Dermis microvascular lymphatic vessel endothelial cell (primary cell): ENCODE data around the gene TEP1. TPM values are rescaled to one million over a fixed set of nuclear protein-coding genes. Genes with fewer than 3 reads are reported as not detected.

ENCODE experiments used
- DNase-seq, 2 donors: peaks; one replicate each; pipeline versions ENCODE4 v3.0.0 to v3.0.0-alpha.2; 2010; ENCODE audit warnings: low read depth in 2 of 2
- total RNA-seq: library from RNA; depleted of rRNA; stranded (reverse); fragments of >200 nt; gene quantifications from 2 replicates; pipeline ENCODE4 v1.2.1, GENCODE V29; 2014

The TEP1 gene
- total RNA-seq, 1 donor from 2014 or later, result 19.8 TPM

DNA sequence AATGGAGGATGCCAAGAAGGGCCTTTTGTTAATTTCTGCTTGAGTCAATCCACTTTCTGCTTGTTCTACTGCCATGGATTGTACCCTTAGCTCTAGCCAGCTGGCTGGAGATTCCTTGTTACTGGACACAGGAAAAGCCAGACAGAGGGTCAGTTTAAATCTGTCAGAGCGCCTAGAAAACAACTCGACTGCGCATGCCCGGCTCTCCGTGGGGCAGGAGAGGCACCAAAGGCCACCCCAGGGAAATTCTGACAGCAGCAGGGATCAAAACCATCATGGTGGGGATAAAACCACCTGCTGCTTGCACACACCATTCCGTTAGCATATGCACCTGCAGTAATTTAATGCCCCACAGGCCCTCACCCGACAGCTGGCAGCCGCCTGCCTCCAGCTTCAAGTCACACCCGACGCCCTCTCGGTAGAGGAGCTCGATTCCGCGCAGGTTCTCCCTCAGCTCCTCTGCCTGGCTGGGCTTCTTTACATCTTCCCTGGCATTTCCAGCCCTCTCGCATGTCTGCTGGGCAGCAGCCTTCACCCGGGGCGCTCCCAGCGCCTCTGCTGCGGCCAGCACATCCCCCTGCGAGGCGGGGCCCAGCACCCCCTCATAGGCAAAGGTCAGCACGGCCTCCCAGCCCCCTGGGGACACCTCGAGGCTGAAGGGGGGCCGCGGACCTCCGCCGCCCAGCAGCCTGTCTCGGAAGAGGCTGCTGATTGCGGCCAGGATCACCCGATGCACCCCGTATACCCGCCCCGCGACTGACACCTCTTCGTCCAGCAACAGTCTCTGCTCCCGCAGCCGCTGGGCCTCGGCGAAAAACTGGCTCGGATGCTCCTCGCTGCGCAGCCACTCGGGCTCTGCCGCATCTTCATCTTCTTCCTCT is 21.6 kb upstream of the TEP1 start:
- peak; percentile 67 to 75 for DNase-seq

DNA sequence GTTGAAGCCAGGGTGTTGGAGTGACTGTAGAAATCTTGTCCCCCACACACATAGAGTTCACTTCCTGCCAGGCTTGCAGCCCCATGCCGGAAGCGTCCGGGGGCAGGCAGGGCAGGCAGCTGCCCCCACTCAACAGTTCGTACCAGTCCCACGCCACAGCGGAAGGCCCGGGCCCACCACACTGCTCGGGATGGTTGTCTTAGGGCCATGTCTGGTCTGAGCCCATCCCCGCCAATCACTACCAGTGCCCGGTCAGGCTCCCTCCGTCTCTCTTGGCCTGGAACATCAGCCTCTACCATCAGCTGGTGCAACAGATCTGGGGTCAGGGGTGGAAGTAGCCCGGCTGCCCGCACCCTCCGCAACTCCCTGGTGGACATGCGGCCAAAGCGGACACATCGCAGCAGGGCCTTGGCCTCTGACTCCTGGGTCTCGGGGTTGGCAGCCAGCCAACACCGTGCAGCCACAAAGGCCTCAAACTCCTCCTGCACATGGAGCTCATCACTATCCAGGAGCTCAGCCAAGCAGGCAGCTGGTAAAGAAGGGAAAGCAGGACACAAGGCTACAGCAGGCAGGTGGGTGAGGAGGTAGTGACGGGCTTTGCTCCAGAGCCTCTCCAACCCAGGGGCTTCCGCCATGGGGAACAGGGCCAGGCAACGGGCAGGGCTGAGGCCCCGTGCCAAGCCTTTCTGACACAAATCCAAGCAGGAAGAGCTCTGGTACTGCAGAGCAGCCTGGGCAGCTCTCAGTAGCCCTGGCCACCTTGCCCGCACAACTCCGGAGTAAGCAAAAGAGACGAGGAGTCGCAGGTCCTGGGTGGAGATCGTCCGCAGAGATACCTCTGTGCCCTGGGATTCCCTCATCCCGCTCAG is 16.7 kb upstream of the TEP1 start:
- DNase-seq, result peak in 1 of 2 donors; percentile 35

DNA sequence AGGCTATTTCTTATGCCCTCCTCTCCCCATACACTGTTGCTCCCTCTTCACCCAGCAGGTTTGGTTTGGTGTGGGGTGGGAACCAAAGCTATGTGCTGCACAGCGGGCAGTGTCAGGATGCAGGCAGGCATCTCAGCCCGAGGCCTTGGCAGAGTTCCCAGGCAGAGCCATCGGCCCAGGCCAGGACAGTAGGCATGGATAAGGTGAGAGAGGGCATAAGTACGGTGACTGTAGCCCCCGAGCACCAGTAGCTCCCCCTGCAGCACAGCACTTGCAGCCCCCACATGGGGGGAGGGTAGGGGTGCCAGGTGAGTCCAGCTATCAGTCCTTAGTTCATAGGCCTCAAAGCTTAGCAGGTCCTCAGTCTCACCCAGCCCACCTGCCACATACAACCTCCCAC is 15.5 kb upstream of the TEP1 start:
- peak in 1 of 2 donors; percentile 32 for DNase-seq

DNA sequence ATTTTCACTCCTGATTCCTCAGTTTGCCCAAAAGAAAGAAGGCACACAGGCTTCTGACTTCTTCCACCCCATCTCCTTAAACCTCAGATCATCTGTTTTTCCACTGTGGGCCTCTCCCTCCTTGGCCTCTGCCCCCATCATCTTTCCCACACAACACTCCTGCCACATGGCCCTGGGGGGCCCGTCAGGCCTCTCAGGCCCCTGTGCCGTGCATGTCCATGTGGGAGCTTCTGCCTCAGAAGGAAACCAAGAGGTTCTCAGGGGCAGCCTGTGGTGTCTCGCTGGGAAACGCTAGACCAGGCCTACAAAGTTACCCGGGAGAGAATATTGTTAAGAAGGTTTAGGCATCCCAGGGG is 14.7 kb upstream of the TEP1 start:
- peak in 1 of 2 donors; percentile 8 for DNase-seq

DNA sequence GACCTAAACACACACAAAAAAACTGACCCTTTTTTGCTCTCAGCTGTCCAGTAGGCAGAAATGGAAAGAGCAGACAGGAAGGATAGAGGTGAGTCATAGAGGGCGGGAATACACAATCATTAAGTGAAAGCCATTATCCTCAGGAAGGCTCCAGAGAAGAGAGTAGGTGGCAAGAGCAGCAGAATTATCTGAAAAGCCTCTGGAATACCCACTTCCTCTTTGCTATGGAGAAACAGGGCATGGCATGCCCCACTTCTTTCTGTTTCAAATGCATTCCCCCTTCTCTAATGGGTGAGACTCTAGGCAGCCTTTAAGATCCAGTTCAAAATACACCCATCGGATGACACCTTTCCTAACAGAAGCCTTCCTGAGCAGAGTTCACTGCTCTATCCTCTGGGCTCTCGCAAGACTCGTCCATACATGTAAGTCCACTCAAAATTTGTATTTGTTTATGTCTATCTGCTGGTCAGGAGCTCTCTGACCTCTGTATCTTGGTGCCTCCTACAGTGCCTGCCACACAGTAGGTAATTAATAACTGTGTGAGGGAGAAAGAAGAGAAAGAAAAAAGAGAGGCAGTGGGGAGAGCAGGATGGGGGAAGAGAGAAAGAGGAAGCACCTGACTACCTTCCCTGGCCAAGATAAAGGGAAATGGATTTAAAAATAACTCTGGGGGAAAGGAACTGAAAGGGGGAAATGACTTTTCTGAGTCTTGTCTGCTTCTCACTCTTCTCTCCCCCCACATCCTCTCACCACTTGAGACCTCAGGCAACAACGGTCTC is 14.1 kb upstream of the TEP1 start:
- DNase-seq, result peak; percentile 80 to 86

DNA sequence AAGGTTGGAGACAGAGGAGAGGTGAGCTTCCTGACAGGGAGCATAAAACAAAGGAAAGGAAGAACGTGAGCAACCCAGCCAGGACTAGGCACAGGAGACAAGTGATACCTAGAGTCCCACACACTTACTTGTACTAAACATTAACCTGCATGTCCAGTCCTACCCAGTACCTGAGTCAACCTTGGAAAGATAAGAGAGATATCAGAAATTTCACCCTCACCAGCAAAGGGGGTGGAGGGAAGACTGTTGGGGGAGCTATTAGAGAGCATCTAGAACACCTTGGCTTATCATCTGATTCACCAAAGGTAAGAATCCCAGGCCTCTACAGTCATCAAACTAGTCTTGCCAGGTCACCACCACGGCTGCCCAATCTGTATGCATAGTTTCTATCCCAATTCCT is 11.6 kb upstream of the TEP1 start:
- DNase-seq, result no peak

DNA sequence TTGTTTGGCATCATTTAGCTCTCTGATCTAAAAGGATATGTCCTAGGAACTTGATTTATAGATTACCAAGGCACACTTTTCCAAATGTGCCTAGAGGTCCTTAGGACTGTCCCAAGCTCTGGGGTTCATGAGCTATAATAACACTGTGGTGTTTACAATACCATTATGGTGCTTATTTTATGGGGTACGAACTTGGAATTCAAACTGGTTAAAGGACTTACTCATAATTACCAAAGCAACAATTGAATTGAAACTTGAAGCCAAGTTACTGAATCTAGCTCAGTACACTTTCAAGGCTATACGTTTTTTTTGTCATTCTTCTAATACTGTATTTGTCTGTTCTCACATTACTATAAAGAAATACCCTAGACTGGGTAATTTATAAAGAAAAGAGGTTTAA is 9.6 kb upstream of the TEP1 start:
- DNase-seq, result no peak

DNA sequence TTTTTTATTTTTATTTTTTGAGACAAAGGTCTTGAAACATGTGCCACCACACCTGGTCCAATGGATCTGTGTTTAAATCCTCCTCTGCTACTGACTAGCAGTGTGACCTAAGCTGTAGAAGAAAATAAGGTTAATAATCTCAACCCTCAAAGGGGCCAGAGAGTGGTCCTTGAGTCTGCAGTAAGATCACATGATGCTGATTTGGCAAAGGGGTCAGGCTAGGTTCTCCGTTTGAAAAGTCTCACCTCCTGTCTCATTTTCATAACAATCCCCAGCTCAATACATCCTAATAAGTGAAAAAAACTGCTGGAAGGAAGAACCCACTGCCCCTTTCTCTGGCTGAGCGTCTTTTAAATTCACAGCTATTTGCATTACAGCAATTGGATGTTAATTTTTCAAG is 8.0 kb upstream of the TEP1 start:
- no peak for DNase-seq

DNA sequence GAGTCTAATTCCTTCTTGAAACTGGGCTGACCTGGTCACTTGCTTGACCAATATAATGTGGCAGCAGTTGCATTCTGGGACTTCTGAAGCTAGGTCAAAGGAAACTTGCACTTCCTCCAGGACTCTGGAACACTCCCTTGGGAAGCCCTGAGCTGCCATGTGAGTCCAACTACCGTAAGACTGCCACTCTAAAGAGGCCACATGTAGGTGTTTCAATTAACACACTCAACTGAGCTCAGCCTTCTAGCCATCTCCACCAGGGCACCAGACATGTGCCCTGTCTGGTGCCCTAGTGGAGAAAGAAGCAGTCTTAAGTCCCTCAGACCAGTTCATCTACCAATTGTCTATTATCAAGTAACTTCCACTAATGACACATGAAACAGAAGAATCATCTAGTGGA is 6.1 kb upstream of the TEP1 start:
- no peak for DNase-seq

DNA sequence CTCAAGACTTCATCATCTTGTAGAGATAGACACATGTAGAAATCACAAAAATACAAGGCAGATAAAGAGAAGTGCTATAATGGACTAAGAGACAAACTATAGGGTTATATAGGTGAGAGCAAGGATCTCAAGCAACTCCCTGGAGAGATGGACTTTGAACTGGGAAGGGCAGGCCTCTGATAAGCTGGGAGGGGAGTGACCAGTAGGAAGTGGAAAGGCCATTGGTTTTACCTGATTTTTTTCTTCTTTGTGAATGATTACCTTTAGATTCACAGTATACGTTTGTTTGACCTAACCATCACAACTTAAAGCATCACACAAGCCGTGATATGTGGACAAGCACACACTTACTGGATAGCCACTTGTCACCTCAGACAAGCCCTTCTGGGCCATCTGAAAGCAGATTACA is 5.2 kb upstream of the TEP1 start:
- DNase-seq, result no peak

DNA sequence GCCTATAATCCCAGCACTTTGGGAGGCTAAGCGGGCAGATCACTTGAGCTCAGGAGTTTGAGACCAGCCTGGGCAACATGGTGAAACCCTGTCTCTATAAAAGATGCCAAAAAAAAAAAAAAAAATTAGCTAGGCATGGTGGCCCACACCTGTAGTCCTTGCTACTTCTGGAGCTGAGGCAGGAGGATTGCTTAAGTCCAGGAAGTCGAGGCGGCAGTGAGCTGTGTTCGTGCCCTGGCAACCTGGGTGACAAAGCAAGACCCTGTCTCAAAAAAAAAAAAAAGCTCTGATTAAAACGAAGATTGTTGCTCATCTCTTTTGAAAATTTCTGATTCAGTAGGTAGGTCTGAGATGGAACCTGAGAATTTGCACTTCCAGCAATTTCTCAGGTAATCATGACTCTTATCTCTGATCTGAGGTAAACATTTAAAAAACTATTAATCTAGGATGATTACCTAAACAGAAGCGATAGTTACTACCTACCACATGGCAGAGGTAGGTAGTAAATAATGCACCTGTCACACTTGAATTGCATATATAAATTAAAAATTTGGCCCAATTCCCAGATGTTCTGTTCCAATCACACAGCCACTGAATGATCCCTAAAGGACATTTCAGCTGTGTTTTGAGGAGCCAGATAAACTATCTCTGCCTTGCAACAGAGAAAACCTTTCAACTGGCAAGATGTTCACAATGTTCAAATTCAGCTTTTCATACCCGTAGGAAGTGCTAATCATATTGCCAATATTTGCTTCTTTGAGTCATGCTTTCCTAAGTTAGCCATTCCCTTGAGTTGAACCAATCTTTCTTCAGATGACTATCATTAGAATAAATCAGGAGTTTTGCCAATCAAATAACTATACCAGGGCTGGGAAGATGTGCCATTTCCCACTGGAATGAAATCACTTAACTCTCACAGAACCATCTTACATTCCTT is 4.2 kb upstream of the TEP1 start:
- DNase-seq, result no peak

DNA sequence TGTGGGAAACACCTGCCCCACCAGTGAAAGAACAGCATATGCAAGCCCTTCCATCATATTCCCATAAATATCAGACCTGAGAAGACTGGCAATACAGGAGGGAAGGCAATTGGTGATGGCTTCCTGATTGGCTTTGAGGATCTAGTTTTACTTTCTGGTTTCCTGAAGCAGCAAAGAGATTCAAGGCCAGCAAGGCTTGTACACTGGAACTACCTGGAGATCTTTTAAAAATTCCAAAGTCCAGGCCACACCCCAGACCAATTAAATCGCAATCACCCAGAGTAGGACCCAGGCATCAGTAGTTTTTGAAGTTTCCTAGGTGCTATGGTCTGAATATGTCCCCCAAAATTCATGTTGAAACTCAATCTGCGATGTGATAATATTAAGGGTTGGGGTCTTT is 2.9 kb upstream of the TEP1 start:
- no peak for DNase-seq

DNA sequence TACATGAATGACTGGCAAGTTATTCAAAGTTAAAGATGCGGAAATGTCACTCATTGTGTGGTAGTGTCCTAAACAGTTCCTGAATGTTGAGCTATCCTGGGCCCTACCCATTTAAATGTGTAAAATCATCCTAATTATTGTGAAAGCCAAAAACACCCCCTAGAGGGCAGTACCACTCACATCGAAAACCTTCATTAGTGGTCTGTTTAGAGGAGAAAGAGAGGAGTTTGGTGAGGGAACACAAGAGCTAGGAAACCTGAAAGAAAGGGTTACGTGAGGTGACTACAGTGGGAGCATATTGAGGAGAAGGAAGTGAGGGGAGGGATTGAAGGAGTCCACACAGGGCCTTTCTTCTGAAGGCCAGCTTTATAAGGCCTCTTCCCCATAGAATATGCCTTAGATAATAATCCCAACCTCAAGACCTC is 2.5 kb upstream of the TEP1 start:
- DNase-seq, result peak; percentile 70 to 71

DNA sequence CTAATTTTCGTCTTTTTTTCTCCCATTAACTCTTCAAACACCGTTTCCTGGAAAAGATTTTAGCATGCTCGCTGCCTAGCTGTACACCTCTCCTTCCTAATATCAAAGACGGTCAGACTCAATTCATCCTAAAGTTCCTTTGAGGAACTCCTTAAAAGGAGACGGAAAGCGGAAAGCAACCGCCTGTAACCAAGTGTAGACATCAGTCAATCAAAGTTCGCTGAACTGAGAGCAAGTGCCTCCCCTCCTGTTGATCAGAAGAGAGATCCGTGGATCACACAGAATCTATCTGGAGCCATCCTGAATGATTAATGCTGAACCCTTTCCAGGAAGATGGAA is 412 bp upstream of the TEP1 start:
- DNase-seq, result peak in 1 of 2 donors; percentile 34

DNA sequence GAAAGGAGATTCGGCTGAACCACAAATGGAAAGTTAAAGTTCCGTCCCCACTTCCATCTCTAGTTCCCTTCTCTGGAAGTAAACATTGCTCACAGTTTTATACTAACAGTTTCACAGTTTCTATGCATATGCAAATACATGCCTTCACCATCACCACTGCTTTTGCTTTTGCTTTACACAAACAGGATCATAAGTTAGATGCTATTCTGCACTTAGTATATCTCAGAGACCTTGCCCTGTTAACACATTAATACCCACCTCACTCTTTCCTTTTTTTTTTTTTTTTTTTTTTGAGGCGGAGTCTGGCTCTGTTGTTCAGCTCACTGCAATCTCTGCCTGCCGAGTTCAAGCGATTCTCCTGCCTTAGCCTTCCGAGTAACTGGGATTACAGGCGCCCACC is 890 bp downstream of the TEP1 start:
- peak in 1 of 2 donors; percentile 26 for DNase-seq

DNA sequence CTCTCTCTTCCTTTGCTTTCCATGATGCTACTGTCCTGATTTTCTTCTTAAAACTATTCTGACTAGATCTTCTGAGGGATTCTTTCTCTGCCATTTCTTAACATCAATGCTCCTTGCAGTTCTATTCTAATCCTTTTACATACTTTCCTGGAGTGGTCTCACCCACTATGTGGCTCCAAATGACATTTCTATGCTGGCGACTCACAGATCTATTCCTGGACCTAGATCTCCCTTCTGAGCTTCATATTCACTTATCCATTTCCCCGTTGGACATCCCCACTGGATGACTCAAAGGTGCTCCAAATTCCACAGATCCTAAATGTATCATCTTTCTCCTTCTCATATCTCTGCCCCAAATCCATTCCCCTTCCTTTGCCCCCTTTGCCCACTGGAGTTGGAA is 4.1 kb downstream of the TEP1 start:
- DNase-seq, result no peak

DNA sequence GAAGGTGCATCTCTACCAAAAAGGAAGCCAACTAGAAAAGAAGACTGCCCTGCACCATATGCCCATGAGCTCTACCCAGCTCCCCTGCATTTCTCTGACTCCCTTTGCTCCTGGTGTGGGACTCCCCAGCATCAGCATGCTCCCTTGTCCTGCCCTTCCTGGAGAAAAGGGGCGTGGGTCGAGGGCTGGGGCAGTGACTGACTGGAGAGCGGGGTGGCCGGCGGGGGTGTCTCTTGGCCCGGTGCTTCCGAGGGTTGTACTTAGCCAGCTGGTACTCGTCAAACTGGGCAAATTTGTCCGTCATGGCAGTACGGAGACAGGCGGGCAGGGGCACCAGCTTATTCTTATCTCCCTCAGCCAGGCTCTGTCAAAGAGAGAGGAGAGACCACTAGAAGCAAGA is 9.8 kb downstream of the TEP1 start:
- no peak for DNase-seq

DNA sequence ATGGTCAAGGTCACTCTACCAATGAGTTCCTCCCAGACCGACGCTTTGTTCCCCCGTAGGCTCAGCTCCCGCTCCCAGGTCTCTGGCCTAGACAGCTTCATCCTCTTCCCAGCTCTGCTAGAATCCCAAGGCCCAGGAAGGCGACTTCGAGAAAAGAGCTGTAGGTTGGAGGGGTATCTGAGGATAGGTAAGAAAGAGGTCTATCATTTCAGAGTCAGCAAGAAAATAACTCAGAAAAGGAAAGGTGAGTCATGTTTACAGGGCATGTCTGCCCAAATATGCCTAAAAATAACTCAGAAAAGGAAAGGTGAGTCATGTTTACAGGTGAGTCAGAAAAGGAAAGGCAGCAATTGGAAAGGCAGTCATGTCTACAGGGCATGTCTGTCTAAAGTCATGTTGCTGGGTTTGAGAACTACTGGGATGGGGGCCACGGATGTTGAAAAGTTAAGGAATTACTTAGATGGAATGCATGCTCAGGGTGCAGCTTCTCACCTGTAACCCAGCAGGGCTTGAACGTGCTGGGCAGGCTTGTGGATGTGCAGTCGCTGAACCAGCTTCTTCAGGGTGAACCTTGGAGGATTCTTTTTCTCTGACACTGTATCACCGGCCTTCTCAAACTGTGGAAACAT is 12.2 kb downstream of the TEP1 start:
- DNase-seq, result peak in 1 of 2 donors; percentile 77

DNA sequence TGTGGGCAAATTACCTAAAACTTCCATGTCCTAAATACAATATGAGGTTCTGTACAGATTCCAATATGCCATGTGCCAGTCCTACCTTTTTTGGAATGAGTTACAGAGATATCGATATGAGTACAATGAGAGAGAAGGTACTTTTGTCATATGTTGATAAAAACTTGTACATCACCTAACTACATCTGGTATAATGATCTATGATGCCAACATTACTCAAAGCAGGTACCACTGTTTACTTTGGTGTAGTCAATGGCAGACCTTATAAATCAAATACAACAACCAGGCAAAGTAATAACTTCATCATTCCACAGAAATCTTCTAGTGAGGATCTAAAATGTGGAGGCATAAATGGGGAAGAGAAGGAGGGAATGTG is 12.7 kb downstream of the TEP1 start:
- no peak for DNase-seq

DNA sequence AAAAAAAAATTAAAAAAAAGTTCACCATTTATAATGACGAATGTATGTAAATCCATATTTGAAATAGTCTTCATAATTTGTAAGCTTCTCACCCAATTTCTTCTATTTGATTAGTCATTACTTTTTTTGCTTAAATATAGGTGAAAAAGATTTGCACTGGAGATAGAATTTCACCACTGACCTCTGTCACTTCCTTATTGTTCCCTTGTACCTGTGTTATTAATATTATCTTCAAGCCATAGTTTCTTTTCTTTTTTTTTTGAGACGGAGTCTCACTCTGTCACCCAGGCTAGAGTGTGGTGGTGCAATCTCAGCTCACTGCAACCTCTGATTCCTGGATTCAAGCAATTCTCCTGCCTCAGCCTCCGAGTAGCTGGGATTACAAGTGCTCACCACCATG is 15.8 kb downstream of the TEP1 start:
- DNase-seq, result no peak
